Ishikawa (cell line): Measurements from ENCODE around the gene EDNRA.

Experiments used
- EP300 ChIP-seq: IDR thresholded peaks from 2 replicates; pipeline ENCODE4 v1.6.1; 2012; ENCODE audit warnings: borderline replicate concordance
- MAX ChIP-seq: IDR thresholded peaks from 2 replicates; pipeline ENCODE4 v1.6.1; 2012
- RAD21 ChIP-seq: IDR thresholded peaks from 2 replicates; pipeline ENCODE4 v1.6.1; 2012; ENCODE audit warnings: low read depth
- REST ChIP-seq: IDR thresholded peaks from 2 replicates; pipeline ENCODE4 v1.6.1; 2012; ENCODE audit warnings: low read depth, mild to moderate bottlenecking
- TAF1 ChIP-seq: IDR thresholded peaks from 2 replicates; pipeline ENCODE4 v1.6.1; 2012; ENCODE audit warnings: low read depth, mild to moderate bottlenecking
- USF1 ChIP-seq: IDR thresholded peaks from 2 replicates; pipeline ENCODE4 v1.6.1; 2012
- YY1 ChIP-seq: IDR thresholded peaks from 2 replicates; pipeline ENCODE4 v1.6.1; 2012; ENCODE audit warnings: low read depth

- TF ChIP-seq YY1 (no peak), TAF1 (no peak), EP300 (no peak), MAX (no peak), RAD21 (no peak), REST (no peak), USF1 (no peak)
Observed at GRCh38 chr4:147566762-147567161, 85.9 kb downstream of the EDNRA start.
